Measurements from ENCODE around the gene OSTM1.

DNA sequence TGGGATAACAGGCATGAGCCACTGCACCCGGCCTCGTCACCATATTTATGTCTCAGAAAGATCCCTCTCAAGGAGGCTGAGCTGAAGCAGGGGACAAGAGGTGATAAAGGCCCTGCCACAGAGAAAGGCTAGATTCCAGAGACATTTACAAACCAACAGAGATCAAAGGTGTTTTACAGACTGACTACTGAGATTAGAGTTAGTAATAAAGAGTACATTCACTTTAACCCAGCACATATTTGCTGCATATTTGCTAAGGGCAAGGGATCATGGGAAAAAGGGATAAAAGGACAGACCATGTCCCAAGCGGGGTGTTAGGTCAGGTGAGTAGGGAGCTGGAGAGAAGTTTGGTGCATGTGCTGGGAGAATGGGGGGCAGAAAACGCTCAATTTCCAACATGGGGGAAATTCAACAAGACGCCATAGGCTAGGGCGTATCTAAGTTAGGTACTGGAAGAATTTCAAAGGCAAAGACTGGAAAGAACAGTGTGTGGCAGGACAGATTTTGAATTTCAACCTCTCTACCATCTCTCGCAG lies 72.8 kb downstream of the OSTM1 start:
- TF ChIP-seq, protein P1, sequence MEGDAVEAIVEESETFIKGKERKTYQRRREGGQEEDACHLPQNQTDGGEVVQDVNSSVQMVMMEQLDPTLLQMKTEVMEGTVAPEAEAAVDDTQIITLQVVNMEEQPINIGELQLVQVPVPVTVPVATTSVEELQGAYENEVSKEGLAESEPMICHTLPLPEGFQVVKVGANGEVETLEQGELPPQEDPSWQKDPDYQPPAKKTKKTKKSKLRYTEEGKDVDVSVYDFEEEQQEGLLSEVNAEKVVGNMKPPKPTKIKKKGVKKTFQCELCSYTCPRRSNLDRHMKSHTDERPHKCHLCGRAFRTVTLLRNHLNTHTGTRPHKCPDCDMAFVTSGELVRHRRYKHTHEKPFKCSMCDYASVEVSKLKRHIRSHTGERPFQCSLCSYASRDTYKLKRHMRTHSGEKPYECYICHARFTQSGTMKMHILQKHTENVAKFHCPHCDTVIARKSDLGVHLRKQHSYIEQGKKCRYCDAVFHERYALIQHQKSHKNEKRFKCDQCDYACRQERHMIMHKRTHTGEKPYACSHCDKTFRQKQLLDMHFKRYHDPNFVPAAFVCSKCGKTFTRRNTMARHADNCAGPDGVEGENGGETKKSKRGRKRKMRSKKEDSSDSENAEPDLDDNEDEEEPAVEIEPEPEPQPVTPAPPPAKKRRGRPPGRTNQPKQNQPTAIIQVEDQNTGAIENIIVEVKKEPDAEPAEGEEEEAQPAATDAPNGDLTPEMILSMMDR (IDR thresholded peaks at IDR 0.05) = no peak
- TF ChIP-seq POLR2A (IDR thresholded peaks at IDR 0.05) = no peak

All from sigmoid colon (tissue), 3 donors.